SU-DHL-6 (cell line): Measurements from ENCODE around the gene ANTXR1.

ENCODE experiments used
- H2AFZ ChIP-seq: fragments of 200-600 bp; sonication (generic); 2 replicates; pipeline ENCODE4 v1.6.1; 2014; ENCODE audit warnings: low read depth, mild to moderate bottlenecking, moderate library complexity, mixed read lengths, antibody characterized with exemption, low read length; ENCODE audit not compliant: severe bottlenecking
- H3F3A ChIP-seq: fragments of 200-600 bp; shearing (Covaris generic); 2 replicates; pipeline ENCODE4 v1.6.0; 2016; ENCODE audit warnings: antibody characterized with exemption, mild to moderate bottlenecking; ENCODE audit not compliant: insufficient read depth
- H3K27ac ChIP-seq: fragments of 200-600 bp; sonication (generic); 2 replicates; pipeline ENCODE4 v1.5.1; 2016; ENCODE audit warnings: low read depth, mild to moderate bottlenecking, low read length, moderate library complexity, mixed read lengths
- H3K27me3 ChIP-seq: fragments of 200-600 bp; sonication (generic), shearing (Covaris generic); 2 replicates; pipeline ENCODE4 v1.6.0; 2014; ENCODE audit warnings: mild to moderate bottlenecking, low read length
- H3K36me3 ChIP-seq: fragments of 200-600 bp; sonication (generic); 2 replicates; pipeline ENCODE4 v1.6.1; 2014; ENCODE audit warnings: mild to moderate bottlenecking, low read length, mixed read lengths
- H3K4me2 ChIP-seq: fragments of 300-600, 200-600 bp; shearing (Covaris generic), sonication (generic); 2 replicates; pipeline ENCODE4 v1.6.0; 2014; ENCODE audit warnings: low read length, low read depth, mild to moderate bottlenecking; ENCODE audit not compliant: poor library complexity, severe bottlenecking
- H3K4me3 ChIP-seq: fragments of 200-600 bp; sonication (generic); 2 replicates; pipeline ENCODE4 v1.5.1; 2014; ENCODE audit warnings: antibody characterized with exemption, low read length, mild to moderate bottlenecking, mixed read lengths; ENCODE audit not compliant: insufficient read depth, poor library complexity, severe bottlenecking
- H3K79me2 ChIP-seq: fragments of 200-600 bp; sonication (generic); 2 replicates; pipeline ENCODE4 v1.6.1; 2014; ENCODE audit warnings: mild to moderate bottlenecking, low read length, moderate library complexity; ENCODE audit not compliant: insufficient read depth
- H3K9ac ChIP-seq: fragments of 200-600 bp; sonication (generic); 2 replicates; pipeline ENCODE4 v1.7.0; 2014; ENCODE audit warnings: mild to moderate bottlenecking, low read length
- H3K9me2 ChIP-seq: fragments of 200-600 bp; sonication (generic); replicated peaks from 2 replicates; pipeline ENCODE4 v1.6.1; 2014; ENCODE audit warnings: low read length; ENCODE audit not compliant: insufficient read depth
- H3K9me3 ChIP-seq: fragments of 200-600 bp; sonication (generic); 2 replicates; pipeline ENCODE4 v1.6.1; 2014; ENCODE audit warnings: low read length, mixed read lengths; ENCODE audit not compliant: insufficient read depth
- H4K20me1 ChIP-seq: fragments of 200-600 bp; sonication (generic); 2 replicates; pipeline ENCODE4 v1.6.1; 2014; ENCODE audit warnings: low read depth, mild to moderate bottlenecking, antibody characterized with exemption, low read length, moderate library complexity, mixed read lengths
- EZH2phosphoT487 ChIP-seq: fragments of 200-600 bp; sonication (generic), shearing (Covaris generic); conservative IDR thresholded peaks from 2 replicates; pipeline ENCODE4 v1.6.1; 2018; ENCODE audit warnings: mild to moderate bottlenecking, antibody characterized with exemption, low read length, moderate library complexity, mixed read lengths
- TF ChIP-seq, protein P1 (sequence below): fragments of 200-600 bp; sonication (generic); IDR thresholded peaks from one replicate; pipeline ENCODE4 v1.5.1; 2017; ENCODE audit warnings: antibody characterized with exemption, mild to moderate bottlenecking, low read length, moderate library complexity; ENCODE audit not compliant: insufficient read depth, poor library complexity, severe bottlenecking

Gene ANTXR1

GRCh38 chr2:69104261-69104660 lies 91.3 kb downstream of the ANTXR1 start:
- Histone ChIP-seq H3K27me3 (no peaks in the 10 kb centered on the region), H2AFZ (no peak overlapping the region), H3F3A (no peaks in the 10 kb centered on the region), H3K79me2 (no peaks in the 10 kb centered on the region), H4K20me1 (no peaks in the 10 kb centered on the region), H3K36me3 (no peaks in the 10 kb centered on the region), H3K9me2 (no peaks in the 10 kb centered on the region), H3K9ac (no peak overlapping the region), H3K4me2 (no peak overlapping the region), H3K27ac (no peak overlapping the region), H3K4me3 (no peak overlapping the region), H3K9me3 (no peaks in the 10 kb centered on the region)
- TF ChIP-seq, protein P1, sequence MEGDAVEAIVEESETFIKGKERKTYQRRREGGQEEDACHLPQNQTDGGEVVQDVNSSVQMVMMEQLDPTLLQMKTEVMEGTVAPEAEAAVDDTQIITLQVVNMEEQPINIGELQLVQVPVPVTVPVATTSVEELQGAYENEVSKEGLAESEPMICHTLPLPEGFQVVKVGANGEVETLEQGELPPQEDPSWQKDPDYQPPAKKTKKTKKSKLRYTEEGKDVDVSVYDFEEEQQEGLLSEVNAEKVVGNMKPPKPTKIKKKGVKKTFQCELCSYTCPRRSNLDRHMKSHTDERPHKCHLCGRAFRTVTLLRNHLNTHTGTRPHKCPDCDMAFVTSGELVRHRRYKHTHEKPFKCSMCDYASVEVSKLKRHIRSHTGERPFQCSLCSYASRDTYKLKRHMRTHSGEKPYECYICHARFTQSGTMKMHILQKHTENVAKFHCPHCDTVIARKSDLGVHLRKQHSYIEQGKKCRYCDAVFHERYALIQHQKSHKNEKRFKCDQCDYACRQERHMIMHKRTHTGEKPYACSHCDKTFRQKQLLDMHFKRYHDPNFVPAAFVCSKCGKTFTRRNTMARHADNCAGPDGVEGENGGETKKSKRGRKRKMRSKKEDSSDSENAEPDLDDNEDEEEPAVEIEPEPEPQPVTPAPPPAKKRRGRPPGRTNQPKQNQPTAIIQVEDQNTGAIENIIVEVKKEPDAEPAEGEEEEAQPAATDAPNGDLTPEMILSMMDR, result no peak
- TF ChIP-seq EZH2phosphoT487, result no peak

GRCh38 chr2:69109255-69109654 lies 96.3 kb downstream of the ANTXR1 start:
- TF ChIP-seq, protein P1, result no peak
- no peak for TF ChIP-seq EZH2phosphoT487
- H3K4me2 ChIP-seq, result no peak overlapping the region
- H3K9ac ChIP-seq, result no peak overlapping the region
- no peaks in the 10 kb centered on the region for H3K9me3 ChIP-seq
- H3K36me3 ChIP-seq, result no peaks in the 10 kb centered on the region
- no peak overlapping the region for H3K27ac ChIP-seq
- no peaks in the 10 kb centered on the region for H4K20me1 ChIP-seq
- H3K27me3 ChIP-seq, result no peaks in the 10 kb centered on the region
- H2AFZ ChIP-seq, result no peak overlapping the region
- no peaks in the 10 kb centered on the region for H3K9me2 ChIP-seq
- H3F3A ChIP-seq, result no peaks in the 10 kb centered on the region
- no peaks in the 10 kb centered on the region for H3K79me2 ChIP-seq
- no peak overlapping the region for H3K4me3 ChIP-seq

DNA sequence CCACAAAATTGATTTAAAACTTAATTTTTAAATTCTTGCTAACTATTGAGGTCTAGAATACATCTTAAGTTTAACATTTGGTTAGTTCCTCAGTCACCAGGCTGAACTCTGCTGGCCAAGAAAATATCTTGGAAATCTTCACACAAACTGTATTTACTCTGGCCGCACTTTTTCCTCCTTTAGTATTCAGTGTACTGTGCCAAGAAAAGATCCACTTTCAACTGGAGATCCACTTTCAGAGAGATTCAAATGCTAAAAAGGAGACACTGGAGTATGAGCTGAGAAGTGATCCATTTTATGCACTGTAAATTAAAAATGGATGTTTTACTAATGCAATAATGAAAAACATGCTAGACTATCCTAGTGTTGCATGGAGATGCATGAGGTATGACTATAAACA lies 98.1 kb downstream of the ANTXR1 start:
- Histone ChIP-seq H3K36me3 (no peaks in the 10 kb centered on the region), H3F3A (no peaks in the 10 kb centered on the region), H3K4me3 (no peak overlapping the region), H3K9me2 (no peaks in the 10 kb centered on the region), H3K27me3 (no peaks in the 10 kb centered on the region), H3K4me2 (no peak overlapping the region), H3K27ac (no peak overlapping the region), H3K9ac (no peak overlapping the region), H3K79me2 (no peaks in the 10 kb centered on the region), H3K9me3 (no peaks in the 10 kb centered on the region), H4K20me1 (no peaks in the 10 kb centered on the region), H2AFZ (no peak overlapping the region)
- no peak for TF ChIP-seq EZH2phosphoT487
- TF ChIP-seq, protein P1, result no peak

DNA sequence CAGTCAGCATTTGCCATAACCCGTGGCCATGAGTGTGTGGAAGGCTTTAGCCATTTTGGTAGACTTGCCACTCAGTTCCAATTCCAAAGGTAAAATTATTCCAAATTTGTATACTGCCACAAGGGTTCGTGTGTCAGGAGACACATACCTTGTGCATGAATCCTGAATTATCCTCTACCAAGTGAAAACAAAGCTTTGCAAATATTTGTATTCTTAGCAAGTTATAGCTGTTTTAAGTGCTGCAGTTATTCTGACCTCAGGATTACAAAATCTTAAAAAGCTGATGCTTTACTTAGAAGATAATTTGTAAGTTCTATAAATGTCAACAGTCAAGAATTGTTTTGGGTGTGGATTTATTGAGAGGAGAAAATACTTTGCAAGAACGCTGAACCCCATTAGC lies 100.6 kb downstream of the ANTXR1 start:
- H3K9me2 ChIP-seq, result no peaks in the 10 kb centered on the region

More for the DNA sequence above, 100.6 kb downstream of the ANTXR1 start:
- Histone ChIP-seq H3F3A (no peaks in the 10 kb centered on the region), H3K27me3 (no peaks in the 10 kb centered on the region), H3K36me3 (no peaks in the 10 kb centered on the region), H3K9me3 (no peaks in the 10 kb centered on the region), H2AFZ (no peak overlapping the region), H3K9ac (no peak overlapping the region), H3K79me2 (no peaks in the 10 kb centered on the region), H3K4me3 (no peak overlapping the region), H3K4me2 (no peak overlapping the region), H3K27ac (no peak overlapping the region), H4K20me1 (no peaks in the 10 kb centered on the region)
- TF ChIP-seq, protein P1, result no peak
- TF ChIP-seq EZH2phosphoT487, result no peak
